CD4-positive, alpha-beta memory T cell (primary cell): ENCODE results near the gene CMTR1. TPM values are rescaled to one million over a fixed set of nuclear protein-coding genes. Genes with fewer than 3 reads are reported as not detected.

Experiments
- CTCF ChIA-PET: fragments of 350-600 bp; sonication (Branson Sonifier 250); formaldehyde crosslinking; loops from one replicate; lab custom pipeline; 2021; ENCODE audit warnings: inconsistent platforms; ENCODE audit not compliant: partially characterized antibody; lab: Charles Lee
- POLR2A ChIA-PET: fragments of 350-600 bp; sonication (Branson Sonifier 250); formaldehyde crosslinking; loops from one replicate; lab custom pipeline; 2021; ENCODE audit not compliant: partially characterized antibody; lab: Charles Lee
- DNase-seq, 5 donors: peaks; one replicate each; pipeline versions ENCODE4 v3.0.0 to v3.0.0-alpha.2; 2020 to 2022; ENCODE audit warnings: mixed read lengths in 1 of 5
- H3K27ac ChIP-seq: one replicate; pipeline ENCODE4 v1.7.0; 2013; ENCODE audit warnings: low read depth, low read length
- H3K27me3 ChIP-seq: 2 replicates; pipeline ENCODE4 v1.7.0; 2013; ENCODE audit warnings: mild to moderate bottlenecking, low read length, moderate library complexity; ENCODE audit not compliant: insufficient read depth
- H3K36me3 ChIP-seq: 2 replicates; pipeline ENCODE4 v1.7.0; 2013; ENCODE audit warnings: mild to moderate bottlenecking, low read length, moderate library complexity; ENCODE audit not compliant: insufficient read depth
- H3K4me1 ChIP-seq: 2 replicates; pipeline ENCODE4 v1.7.0; 2013; ENCODE audit warnings: mild to moderate bottlenecking, low read length, moderate library complexity; ENCODE audit not compliant: insufficient read depth
- H3K4me3 ChIP-seq, 2 donors: one replicate each; pipeline ENCODE4 v1.7.0; 2013; ENCODE audit warnings: low read length in 2 of 2, mild to moderate bottlenecking in 1 of 2
- H3K9me3 ChIP-seq, 2 donors: one replicate each; pipeline ENCODE4 v1.7.0; 2013; ENCODE audit warnings: low read length in 2 of 2, control low read depth in 1 of 2; ENCODE audit not compliant: control insufficient read depth in 1 of 2
- H3K27ac Mint-ChIP-seq, 7 donors: one replicate each; pipeline ENCODE4 v1.8.0; 2020 to 2021; ENCODE audit warnings: mixed read lengths in 7 of 7, mild to moderate bottlenecking in 6 of 7, inconsistent platforms in 3 of 7, moderate library complexity in 3 of 7
- H3K27me3 Mint-ChIP-seq, 2 donors: one replicate each; pipeline ENCODE4 v1.8.0; 2020 to 2021; ENCODE audit warnings: mixed read lengths in 2 of 2
- H3K36me3 Mint-ChIP-seq, 2 donors: one replicate each; pipeline ENCODE4 v1.8.0; 2020 to 2021; ENCODE audit warnings: mixed read lengths in 2 of 2, inconsistent platforms in 1 of 2, mild to moderate bottlenecking in 1 of 2
- H3K4me1 Mint-ChIP-seq, 4 donors: one replicate each; pipeline ENCODE4 v1.8.0; 2020 to 2021; ENCODE audit warnings: mixed read lengths in 4 of 4, mild to moderate bottlenecking in 1 of 4
- H3K4me3 Mint-ChIP-seq, 8 donors: one replicate each; pipeline ENCODE4 v1.8.0; 2020 to 2021; ENCODE audit warnings: mixed read lengths in 8 of 8, mild to moderate bottlenecking in 7 of 8, moderate library complexity in 6 of 8, inconsistent platforms in 3 of 8
- H3K9me3 Mint-ChIP-seq, 8 donors: one replicate each; pipeline ENCODE4 v1.8.0; 2020 to 2021; ENCODE audit warnings: mixed read lengths in 8 of 8, mild to moderate bottlenecking in 5 of 8, inconsistent platforms in 3 of 8, moderate library complexity in 1 of 8
- intact Hi-C: fragments of 100-400 bp; cut with micrococcal nuclease; formaldehyde crosslinking; loops from one replicate; pipeline ENCODE4 v1.15.1; 2023
- polyA plus RNA-seq, 2 donors: library from polyadenylated mRNA; unstranded; fragments of 300-500 nt; fragmentation: Illumina TruSeq; gene quantifications; one replicate each; pipeline ENCODE4 v1.2.3, GENCODE V29; 2021
- total RNA-seq, 2 experiments: library from RNA; stranded (reverse); gene quantifications; one replicate each; pipeline ENCODE4 v1.2.3, GENCODE V29; 2021

The CMTR1 gene
- total and polyA plus RNA-seq, 4 experiments from 2014 or later, result 28.4 to 79.1 (median 53.8) TPM

- Histone ChIP-seq H3K27ac (no peak overlapping the region), H3K27me3 (no peaks in the 10 kb centered on the region), H3K4me3 (no peak overlapping the region), H3K9me3 (no peaks in the 10 kb centered on the region), H3K4me1 (peaks cover 10% of the 10 kb centered on the region), H3K36me3 (no peaks in the 10 kb centered on the region)
- no peak overlapping the region for H3K4me3 Mint-ChIP-seq
- no peak for DNase-seq
- CTCF ChIA-PET, result interaction anchor here (1.0 to 2.8 kb wide), 3 partner anchors 12 to 35 kb away, joined by 5 to 8 read pairs (median 6); no protein-coding TSS in a partner anchor
- intact Hi-C loops, result no loop called here
- no peaks in the 10 kb centered on the region for H3K9me3 Mint-ChIP-seq
- POLR2A ChIA-PET, result interaction anchor here (9.7 kb wide), 1 partner anchor 13 kb away, joined by 58 read pairs; no protein-coding TSS in a partner anchor
- H3K27ac Mint-ChIP-seq, result peak overlapping the region in 2 of 7 donors; percentile 56 to 77
- peaks cover 13 to 58% (median 37%) of the 10 kb centered on the region in 4 donors for H3K4me1 Mint-ChIP-seq
- H3K36me3 Mint-ChIP-seq, result peaks cover 20 to 24% of the 10 kb centered on the region in 2 donors
- H3K27me3 Mint-ChIP-seq, result no peaks in the 10 kb centered on the region
Observed at GRCh38 chr6:37531026-37531425, 98.0 kb downstream of the CMTR1 start.

Other genes starting within 250 kb of the CMTR1 start
- gene TBC1D22B, start 175.4 kb upstream of the CMTR1 start, total RNA-seq, result 10 to 100 TPM in 1 of 2 experiments, 1 to 10 TPM in 1; 9.7 to 10.3 TPM
- 10 to 100 TPM in 1 of 2 donors, 1 to 10 TPM in 1; 7.2 to 11.9 TPM for gene TBC1D22B, start 175.4 kb upstream of the CMTR1 start, polyA plus RNA-seq
- gene TMEM217, start 175.1 kb upstream of the CMTR1 start, total RNA-seq, result 1 to 10 TPM in 1 of 2 experiments, not detected in 1; 1.4 TPM
- gene TMEM217, start 175.1 kb upstream of the CMTR1 start, polyA plus RNA-seq, result under 1 TPM; 0.31 to 0.42 TPM
- gene RNF8, start 79.2 kb upstream of the CMTR1 start, total RNA-seq, result 10 to 100 TPM; 14.8 to 16.6 TPM
- gene RNF8, start 79.2 kb upstream of the CMTR1 start, polyA plus RNA-seq, result 10 to 100 TPM; 14.2 to 17.2 TPM
- gene CCDC167, start 66.7 kb downstream of the CMTR1 start, total RNA-seq, result 10 to 100 TPM; 25.1 to 27.8 TPM
- gene CCDC167, start 66.7 kb downstream of the CMTR1 start, polyA plus RNA-seq, result 100 to 1,000 TPM; 151 to 226 TPM